GM12874 (cell line): ENCODE measurements around the gene KCTD7.

ENCODE experiments used
- TF ChIP-seq, protein P1 (sequence below): IDR thresholded peaks from 2 replicates; pipeline ENCODE4 v1.5.1; 2011; ENCODE audit warnings: low read depth, mild to moderate bottlenecking, control low read depth, low read length, moderate library complexity; ENCODE audit not compliant: insufficient read depth

Gene KCTD7

DNA sequence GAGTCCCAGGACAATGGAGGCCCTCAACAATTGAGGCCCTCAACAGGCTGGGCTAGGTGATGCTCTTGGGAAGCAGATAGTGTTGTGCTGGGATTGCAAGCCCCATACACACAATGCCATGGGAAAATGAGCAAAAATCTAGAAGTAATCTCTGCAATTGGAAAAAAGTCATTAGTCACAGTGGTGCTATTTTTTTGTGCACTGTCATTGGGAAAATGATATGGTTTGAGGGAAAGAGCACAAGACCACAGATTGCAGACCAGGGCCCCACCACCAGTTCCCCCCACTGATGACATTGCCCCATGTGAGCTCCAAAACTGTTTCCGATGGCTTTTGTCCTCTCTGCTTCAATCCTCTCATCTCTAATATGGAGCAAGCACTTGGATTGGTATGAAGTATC lies 1.9 kb downstream of the KCTD7 start:
- TF ChIP-seq, protein P1, sequence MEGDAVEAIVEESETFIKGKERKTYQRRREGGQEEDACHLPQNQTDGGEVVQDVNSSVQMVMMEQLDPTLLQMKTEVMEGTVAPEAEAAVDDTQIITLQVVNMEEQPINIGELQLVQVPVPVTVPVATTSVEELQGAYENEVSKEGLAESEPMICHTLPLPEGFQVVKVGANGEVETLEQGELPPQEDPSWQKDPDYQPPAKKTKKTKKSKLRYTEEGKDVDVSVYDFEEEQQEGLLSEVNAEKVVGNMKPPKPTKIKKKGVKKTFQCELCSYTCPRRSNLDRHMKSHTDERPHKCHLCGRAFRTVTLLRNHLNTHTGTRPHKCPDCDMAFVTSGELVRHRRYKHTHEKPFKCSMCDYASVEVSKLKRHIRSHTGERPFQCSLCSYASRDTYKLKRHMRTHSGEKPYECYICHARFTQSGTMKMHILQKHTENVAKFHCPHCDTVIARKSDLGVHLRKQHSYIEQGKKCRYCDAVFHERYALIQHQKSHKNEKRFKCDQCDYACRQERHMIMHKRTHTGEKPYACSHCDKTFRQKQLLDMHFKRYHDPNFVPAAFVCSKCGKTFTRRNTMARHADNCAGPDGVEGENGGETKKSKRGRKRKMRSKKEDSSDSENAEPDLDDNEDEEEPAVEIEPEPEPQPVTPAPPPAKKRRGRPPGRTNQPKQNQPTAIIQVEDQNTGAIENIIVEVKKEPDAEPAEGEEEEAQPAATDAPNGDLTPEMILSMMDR = no peak

GRCh38 chr7:66631471-66631870 lies 2.8 kb downstream of the KCTD7 start:
- TF ChIP-seq, protein P1 = no peak

DNA sequence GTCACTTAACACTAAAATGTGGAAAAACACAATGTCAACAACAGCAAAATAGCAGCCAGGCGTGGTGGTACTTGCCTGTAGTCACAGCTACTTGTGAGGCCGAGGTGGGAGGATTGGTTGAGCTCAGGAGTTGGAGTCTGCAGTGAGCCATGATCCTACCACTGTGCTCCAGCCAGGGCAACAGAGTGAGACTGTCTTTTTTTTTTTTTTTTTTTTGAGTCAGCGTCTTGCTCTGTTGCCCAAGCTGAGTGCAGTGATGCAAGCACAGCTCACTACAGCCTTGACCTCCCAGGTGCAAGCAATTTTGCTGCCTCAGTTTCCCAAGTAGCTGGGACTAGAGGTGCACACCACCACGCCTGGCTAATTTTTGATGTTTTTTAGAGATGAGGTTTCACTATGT lies 6.1 kb downstream of the KCTD7 start:
- TF ChIP-seq, protein P1 = no peak

DNA sequence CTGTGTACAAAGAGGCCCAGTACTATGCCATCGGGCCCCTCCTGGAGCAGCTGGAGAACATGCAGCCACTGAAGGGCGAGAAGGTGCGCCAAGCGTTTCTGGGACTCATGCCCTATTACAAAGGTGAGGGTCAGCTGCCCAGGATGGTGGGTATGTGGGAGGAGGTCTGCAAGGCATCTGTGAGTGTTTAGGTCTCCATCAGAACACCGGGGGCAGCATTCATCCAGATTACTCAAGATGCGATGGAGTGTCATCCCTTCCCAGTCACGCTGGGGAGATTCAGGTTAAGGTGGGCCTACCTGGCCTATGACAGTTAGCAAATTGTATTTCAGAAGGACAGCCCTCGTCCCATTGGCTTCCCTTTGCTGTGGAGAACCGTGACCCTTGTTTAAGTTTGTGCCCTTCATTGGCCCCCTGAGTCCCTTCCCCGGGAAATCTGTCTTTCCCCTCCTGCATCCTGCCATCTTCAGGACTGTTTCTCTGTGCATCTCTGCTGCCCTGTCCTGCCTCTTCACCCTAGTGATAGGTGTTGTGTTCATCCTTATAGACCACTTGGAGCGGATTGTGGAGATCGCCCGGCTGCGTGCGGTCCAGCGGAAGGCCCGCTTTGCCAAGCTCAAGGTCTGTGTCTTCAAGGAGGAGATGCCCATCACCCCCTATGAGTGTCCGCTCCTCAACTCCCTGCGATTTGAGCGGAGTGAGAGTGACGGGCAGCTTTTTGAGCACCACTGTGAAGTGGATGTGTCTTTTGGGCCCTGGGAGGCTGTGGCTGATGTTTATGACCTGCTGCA lies 9.8 kb downstream of the KCTD7 start:
- TF ChIP-seq, protein P1 = no peak

DNA sequence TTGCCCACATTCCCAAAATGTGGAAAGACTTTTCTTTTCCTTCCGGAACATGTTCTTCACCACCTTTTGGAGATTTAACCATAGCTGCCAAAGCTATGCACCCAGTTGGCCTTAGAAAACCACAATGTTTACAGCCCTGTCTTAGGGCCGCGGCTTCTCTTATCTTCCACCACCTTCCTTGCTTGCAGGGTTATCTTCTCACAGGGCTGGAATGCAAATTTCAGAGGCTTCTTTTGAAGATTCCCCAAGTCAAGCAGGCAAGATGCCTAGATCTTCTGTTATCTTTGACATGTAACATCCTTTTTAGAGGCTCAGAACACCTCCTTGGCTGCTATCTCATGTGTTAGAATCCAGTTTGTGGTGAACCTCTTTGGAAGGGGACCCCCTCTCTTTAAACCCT lies 11.1 kb downstream of the KCTD7 start:
- TF ChIP-seq, protein P1 = no peak

DNA sequence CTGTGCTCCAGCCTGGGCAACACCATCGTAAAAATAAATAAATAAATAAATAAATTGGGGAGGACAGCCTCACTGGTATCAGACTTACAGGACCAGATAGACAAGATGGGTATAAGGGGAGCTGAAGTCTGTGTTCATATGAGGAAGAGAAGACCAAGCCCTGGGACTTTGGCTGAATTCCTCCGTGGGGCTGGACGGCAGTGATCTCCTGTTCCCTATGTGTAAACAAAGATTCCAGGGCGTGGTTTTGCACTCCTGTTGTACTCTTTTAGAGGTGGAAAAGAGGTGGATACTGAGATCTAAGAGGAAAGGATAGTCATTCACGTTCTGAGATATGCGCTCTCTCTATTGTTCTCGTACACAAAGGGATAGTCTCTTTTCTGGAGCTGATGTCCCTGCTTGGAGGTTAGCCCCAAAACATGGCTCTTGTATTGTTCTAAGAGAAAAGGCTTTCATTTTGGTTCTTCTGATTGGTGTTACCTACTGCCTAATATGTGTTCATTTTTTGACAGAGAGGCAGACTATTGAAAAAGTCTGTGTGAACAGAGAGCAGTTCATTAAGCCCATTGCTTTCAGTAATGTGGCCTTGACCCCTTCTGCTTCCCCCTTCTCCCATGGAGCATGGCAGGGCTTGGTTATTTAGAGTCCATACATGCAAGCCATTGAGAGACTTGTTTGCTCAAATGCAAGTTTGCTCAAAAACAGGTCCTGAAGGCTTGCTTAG lies 12.3 kb downstream of the KCTD7 start:
- TF ChIP-seq, protein P1 = no peak

GRCh38 chr7:66641526-66641871 lies 12.8 kb downstream of the KCTD7 start:
- TF ChIP-seq, protein P1 = no peak
